Stimulated activated CD4-positive, alpha-beta T cell treated with anti-CD3 and anti-CD28 coated beads, TNF-alpha, amount 100 ng/mL, for 1 hour (primary cell): ENCODE results near the gene INS.

Source experiments
- DNase-seq, 3 donors: peaks; one replicate each; pipeline ENCODE4 v3.0.0-alpha.2; 2020; ENCODE audit warnings: low read depth in 3 of 3, low spot score in 1 of 3

INS gene

GRCh38 chr11:2160736-2161259 is at the start of gene INS:
Gene INS (minus strand): TSS chr11:2161209. CDS start chr11:2160971, 238 bp downstream.
- no peak for DNase-seq

- DNase-seq = no peak
Observed at GRCh38 chr11:2210366-2211112, 49.5 kb upstream of the INS start.

DNA sequence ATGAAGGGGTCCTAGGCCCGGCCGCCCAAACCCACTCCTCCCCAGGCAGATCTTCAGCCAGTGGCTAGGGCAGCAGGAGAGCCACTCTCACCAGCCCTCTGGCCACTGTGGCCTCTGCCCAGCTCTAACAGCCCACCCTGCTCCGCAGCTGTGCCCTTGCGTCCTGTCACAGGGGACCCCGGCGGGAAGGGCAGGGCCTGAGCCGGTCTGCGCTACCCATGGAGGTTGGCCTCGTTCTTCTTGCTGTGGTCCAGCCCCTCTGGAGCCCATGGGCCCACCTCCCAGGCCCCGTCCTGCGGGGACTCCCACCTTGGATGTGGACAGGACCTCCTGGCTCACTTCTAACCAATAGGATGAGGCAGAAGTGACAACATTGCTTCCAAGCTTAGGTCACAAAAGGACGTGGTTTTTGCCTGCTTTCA is 48.9 kb upstream of the INS start:
- DNase-seq = no peak

- no peak for DNase-seq
Observed at GRCh38 chr11:2209370-2209801, 48.4 kb upstream of the INS start.

GRCh38 chr11:2208691-2209369 is 47.8 kb upstream of the INS start:
- DNase-seq = no peak

- no peak for DNase-seq
Observed at GRCh38 chr11:2207773-2208621, 47.0 kb upstream of the INS start.

GRCh38 chr11:2207212-2207611 is 46.2 kb upstream of the INS start:
- DNase-seq = no peak

DNA sequence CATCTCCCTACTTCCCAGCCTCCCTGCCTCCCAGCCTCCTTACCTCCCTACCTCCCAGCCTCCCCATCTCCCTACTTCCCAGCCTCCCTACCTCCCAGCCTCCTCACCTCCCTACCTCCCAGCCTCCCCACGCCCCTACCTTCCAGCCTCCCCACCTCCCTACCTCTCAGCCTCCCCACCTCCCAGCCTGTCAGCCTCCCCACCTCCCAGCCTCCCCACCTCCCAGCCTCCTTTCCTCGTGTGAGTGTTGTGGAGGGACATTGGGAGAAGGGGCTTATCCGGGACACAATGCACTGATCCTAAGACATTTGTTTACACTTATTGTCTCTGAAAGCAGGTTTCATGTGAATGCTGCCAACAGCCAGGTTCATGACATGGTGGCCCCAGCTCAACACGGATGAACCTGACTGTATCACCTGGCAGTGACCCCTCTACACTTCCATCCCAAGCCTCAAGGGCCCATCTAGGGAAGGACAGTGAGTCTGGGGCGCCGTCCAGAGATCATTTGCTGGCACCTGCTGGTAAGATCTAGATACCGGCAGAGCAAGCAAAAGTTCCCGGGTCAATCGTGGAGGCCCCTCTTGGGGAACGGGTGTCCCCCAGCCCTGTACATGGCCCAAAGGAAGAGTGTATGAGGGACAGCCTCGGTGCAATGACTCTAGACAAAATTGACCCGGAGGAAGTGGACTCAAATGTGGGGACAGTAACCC is 45.1 kb upstream of the INS start:
- no peak for DNase-seq

DNA sequence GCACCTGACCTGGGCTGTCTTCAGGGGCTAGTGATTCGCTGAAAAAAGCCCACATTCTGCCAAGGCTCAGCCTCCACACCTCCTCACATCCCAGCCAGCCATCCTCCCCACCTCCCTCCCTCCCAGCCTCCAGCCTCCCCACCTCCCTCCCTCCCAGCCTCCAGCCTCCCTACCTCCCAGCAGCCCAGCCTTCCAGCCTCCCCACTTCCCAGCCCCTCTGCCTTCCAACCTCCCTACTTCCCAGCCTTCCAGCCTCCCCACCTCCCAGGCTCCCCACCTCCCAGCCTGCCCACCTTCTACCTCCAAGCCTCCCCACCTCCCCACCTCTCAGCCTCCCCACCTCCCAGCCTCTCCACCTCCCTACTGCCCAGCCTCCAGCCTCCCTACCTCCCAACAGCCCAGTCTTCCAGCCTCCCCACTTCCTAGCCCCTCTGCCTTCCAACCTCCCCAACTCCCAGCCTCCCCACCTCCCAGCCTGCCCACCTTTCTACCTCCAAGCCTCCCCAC is 44.3 kb upstream of the INS start:
- DNase-seq = no peak

DNA sequence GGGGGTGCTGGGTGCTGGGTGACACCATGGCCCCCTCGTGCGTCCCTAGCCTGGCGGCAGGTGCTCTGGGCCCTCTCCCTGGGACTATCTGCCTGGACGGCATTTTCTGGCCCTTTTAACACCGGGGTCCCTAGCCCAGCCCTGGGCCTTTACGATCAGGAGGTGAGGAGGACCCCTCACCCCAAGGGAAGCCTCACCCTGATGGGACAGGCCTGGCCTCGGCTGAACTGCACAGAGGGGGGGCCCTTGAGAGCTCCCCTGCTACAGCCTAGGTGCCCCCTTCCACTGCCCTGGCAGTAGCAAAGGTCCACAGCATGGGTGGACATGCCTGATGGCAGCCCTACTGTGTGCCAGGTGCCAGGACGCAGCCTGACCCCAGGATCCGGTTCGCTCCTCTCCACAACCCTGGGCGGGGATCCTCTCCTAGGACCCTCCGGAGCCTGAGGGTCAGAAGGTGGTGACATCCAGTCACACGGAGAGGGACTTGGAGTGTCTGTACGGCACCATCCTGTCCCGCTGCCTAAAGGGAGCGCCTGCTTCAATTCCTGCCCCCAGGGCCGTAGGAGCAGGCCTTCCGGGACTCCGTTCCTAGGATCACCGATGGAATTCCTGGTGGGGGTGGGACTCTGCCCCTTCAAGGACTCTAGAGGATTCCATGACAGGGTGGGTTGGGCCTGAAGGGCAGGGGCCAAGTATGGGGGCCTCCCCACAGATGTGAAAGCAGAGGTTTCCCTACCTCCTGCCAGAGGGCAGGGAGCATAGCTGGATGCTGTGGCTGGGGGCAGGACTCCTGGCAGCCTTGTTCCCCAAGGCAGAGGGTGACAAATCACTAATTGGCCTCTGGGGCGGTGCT is 43.6 kb upstream of the INS start:
- no peak for DNase-seq

DNA sequence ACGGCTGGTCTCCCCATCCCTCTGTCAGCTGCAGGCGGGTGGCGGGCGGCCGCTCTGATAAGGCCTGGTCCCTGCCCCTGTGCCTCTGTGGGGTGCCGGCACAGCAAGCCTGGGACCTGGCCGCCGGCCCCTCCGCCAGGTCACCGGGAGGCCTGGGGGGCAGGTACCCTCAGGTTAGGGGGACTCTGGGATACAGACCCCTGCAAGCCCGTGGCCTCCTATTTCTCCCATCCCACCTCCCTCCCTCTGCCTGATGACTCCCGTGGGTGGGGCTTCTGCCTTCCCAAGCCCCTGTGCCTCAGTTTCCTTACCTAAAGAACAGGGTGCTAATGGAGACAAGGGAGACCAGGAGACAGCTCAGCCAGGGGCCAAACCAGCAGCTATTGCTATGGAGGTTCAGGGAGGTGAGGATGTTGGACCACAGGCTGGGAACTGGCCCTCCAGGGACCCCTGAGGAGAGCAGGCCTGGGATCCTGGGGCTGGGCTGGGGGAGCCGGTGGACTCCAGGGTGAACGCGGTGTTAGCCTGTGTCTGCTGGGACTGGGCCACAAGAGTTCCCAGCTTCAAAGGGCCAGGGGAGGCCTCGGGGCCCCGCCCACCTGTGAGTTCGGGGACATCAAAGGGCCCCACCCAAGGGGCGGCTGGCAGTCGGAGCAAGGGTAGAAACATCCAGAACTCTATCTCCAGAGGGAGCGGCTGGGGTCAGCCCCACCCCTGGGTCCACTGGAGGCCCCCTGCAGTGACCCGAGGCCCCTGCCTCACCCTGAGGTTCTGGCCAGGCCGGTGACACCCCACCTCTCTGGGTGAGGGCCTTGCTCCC is 42.6 kb upstream of the INS start:
- DNase-seq = no peak

GRCh38 chr11:2202900-2203439 is 42.0 kb upstream of the INS start:
- no peak for DNase-seq

DNA sequence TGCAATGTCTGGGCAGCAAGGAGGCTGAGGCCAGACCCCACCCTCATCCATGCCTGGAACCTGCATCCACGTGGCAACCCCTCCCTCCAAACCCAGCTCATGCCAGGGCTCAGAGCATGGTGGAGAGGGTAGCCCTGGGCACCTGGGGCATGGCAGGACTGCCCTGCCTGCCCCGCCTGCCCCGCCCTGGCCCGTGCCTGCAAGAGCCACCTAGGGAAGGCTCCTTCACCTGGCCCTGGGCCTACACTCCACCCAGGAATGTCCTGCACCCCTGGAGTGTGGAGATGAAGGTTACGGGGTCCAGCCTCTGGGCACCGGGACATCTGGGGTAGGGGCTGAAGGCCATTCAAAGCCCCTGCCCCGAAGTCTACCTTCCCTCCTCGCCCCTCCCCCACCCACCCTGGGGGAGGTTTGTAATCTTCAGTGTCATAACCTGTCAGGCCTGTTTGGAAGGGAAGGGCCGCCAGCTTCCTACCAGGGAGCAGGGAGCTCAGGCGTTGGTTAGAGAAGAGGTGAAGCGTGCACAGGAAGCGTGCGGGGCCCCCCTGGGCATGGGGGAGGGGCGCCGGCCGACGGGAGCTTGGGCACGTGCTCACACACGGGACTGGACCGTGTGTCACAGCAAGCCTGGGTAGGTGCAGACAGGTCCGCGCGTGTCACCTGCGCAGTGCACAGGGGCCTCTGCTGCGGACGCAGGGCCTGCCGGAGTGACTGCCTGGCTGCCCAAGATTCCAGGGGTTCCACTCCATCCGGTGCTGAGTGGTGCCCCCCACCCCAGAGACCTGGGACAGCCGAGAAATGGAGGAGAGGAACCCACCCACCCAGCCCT is 41.3 kb upstream of the INS start:
- no peak for DNase-seq

DNA sequence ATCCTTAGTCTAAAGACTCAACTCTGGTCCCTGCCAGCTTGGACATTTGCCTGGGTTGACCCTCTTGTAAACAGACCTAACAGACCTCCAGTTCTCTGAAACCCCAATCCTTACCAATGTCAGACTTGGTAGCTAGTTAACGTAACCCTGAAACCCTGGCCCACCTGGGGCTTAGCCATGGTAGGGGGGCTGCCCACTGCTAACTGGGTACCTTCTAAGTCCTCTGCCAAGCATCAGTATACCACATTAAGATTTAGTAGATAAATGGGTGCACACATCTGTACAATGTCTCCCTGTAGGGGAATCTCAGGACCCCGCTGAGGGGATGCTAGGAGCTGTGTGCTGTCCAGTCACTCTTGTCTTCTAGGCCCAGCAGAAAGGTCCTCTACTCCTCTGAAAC is 40.5 kb upstream of the INS start:
- no peak for DNase-seq

- no peak for DNase-seq
Observed at GRCh38 chr11:2200957-2201519, 40.0 kb upstream of the INS start.

DNA sequence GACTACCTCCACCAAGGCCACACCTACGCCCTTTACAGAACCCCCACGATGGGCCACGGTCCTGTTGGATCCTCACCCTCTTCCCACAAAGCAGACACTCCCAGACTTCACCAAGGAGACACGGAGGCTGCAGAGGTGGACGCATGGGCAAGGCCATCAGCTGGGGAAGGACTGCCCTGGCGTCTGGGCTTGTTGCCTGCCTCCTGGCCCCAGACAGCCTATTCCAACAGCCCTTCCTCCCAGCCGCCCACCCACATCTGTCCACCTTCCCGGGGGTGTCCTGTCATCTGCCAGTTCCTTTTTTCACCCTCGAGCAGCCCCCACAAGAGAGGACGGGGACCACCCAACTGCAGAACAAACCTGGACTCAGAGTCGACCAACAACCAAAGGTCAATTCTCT is 39.5 kb upstream of the INS start:
- no peak for DNase-seq
